DLD1 (cell line): Measurements from ENCODE around the gene SGSM1.

Experiments
- in situ Hi-C: cut with HindIII; loops from 2 replicates; pipeline ENCODE4 v1.10.0; 2017; ENCODE audit warnings: low sequenced_read_pairs

SGSM1 gene

DNA sequence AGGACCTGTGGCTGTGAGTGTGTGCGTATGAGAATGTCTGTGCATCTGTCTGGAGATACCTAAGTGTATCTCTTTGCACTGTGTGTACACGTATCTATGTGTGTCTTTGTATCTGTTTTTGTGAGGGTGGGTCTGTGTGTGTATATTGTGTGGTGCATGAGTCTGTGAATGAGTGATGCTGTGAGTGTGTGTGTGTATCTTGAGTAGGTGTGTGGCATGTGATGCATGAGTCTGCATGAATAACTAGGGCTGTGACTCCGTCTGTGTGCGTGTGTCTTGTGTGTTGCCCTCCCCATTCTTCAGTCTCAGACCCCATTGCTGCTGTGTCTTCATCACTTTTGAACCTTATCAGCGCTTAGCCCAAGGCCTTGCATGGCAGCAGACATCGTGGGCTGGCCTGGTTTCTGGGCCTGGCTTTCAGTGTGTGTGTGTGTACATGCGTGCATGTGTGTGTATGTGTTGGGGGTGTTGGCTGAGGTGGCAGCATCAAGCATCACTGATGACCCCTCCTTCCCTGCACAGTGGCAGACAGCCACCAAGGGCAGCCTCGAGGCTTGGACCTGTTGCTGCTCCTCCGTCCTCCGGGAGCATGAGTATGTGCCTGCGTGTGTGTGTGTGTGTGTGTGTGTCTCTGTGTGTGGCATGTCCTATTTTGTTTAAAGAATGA lies 1.4 kb downstream of the SGSM1 start:
- in situ Hi-C loops = no loop called here

GRCh38 chr22:24809331-24809730 lies 3.3 kb downstream of the SGSM1 start:
- in situ Hi-C loops = no loop called here

DNA sequence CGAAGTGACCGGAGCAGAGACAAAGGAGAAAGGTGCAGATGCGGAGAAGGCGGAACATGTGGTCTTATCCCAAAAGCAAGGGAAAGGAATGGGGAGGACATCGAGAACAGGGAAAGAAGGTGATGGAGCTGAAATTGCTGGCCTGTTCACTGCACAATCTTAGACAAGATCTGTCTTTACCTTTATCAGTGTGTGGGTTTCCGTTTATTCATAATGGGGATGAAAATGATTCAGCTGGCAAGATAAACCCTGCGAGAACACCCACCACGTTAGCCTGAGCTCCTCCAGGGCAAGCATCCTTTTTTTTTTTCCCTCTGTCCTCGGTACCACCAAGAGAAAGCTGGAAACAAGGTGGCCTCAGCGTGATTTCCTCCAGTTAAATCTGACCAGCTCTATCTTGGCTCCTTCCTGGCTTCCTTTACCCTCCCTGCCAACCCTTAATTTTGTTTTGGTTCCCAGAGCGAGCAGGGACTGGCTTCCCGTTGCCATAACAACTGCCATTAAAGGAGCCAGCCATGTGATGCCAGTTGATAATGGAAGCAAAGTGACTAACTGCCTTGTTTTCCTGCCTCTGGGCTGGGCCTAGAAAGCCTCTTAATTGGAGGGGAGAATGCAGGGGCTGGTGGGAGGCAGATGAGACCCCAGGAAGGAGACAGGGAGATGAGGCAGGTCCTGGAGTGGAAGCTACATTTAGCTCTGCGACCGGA lies 4.2 kb downstream of the SGSM1 start:
- in situ Hi-C loops = no loop called here

GRCh38 chr22:24812950-24813775 lies 7.2 kb downstream of the SGSM1 start:
- in situ Hi-C loops = no loop called here

GRCh38 chr22:24813861-24814770 lies 8.1 kb downstream of the SGSM1 start:
- in situ Hi-C loops = no loop called here

- in situ Hi-C loops = no loop called here
Measured at GRCh38 chr22:24816806-24817205, 10.8 kb downstream of the SGSM1 start.

DNA sequence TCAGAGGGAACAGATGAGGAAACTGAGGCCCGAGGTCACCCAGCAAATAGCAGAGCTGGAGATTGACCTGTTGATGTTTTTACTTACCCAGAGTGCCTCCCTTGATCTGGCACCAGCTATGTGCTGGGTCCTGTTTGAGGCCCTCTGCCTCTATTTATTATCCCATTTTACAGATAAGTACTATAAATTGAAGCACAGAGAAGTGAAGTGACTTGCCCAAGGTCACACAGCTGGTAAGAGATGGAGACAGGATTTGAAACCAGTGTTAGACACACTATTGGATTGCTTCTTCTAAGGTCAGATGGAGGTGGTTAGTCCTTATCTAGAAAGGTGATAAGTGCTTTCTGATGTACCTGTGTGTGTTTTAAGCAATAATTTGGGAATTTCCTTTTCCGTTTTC lies 13.5 kb downstream of the SGSM1 start:
- in situ Hi-C loops = no loop called here

GRCh38 chr22:24819911-24820461 lies 14.0 kb downstream of the SGSM1 start:
- in situ Hi-C loops = no loop called here

GRCh38 chr22:24822471-24822870 lies 16.5 kb downstream of the SGSM1 start:
- in situ Hi-C loops = no loop called here

DNA sequence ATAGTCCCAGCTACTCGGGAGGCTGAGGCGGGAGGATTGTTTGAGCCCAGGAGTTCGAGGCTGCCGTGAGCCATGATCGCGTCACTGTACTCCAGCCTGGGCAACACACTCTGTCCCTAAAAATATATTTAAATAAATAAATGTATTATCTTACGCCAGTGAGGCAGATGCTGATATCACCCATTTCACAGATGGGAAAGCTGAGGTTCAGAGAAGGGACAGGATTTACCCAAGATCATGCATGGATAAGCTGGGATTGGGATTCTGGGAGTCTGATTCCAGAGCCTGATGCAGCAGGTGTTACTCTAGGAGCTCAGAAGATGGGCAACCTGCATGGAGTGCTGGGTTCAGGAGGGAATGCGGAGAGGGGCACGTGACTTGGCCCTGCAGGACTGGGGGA lies 17.8 kb downstream of the SGSM1 start:
- in situ Hi-C loops = no loop called here

DNA sequence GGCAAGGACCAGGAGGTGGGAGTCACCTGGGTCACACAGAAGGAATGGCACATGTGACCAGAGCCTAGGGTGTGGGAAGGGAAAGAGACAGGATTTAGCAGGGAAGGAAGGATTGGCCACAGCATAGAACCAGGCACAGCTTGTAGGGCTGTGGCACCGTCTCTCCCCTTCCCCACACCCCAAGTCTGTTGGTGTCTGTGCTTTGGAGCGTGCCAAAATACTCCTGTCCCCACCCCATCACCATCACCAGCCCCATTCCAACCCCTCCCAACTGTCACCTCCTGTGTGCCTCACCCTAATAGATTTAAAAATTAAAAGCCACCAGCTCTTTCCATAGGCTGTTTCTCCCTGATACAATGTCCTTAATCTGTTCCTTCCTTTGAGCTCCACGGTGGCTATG lies 18.2 kb downstream of the SGSM1 start:
- in situ Hi-C loops = no loop called here

DNA sequence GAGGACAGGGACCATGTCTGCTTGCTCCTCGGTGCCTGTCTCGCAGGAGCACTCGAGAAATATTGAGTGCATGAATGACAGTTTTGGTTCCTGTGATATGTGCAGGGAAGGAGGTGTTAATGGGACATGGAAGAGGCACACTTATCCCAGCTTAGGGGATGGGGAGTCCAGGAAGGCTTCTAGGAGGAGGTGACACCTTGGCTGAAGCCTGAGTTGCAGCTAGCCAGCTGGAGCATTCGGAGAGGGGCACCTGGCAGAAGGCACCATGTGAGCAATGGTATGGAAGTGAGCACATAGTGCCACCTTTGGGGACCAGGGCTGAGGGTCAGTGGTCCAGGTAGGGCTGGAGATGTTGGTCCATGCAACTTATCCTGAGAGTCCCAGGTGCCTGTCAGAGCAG lies 18.9 kb downstream of the SGSM1 start:
- in situ Hi-C loops = no loop called here

- in situ Hi-C loops = no loop called here
Measured at GRCh38 chr22:24826710-24827285, 20.8 kb downstream of the SGSM1 start.

- in situ Hi-C loops = no loop called here
Measured at GRCh38 chr22:24827296-24827695, 21.3 kb downstream of the SGSM1 start.

DNA sequence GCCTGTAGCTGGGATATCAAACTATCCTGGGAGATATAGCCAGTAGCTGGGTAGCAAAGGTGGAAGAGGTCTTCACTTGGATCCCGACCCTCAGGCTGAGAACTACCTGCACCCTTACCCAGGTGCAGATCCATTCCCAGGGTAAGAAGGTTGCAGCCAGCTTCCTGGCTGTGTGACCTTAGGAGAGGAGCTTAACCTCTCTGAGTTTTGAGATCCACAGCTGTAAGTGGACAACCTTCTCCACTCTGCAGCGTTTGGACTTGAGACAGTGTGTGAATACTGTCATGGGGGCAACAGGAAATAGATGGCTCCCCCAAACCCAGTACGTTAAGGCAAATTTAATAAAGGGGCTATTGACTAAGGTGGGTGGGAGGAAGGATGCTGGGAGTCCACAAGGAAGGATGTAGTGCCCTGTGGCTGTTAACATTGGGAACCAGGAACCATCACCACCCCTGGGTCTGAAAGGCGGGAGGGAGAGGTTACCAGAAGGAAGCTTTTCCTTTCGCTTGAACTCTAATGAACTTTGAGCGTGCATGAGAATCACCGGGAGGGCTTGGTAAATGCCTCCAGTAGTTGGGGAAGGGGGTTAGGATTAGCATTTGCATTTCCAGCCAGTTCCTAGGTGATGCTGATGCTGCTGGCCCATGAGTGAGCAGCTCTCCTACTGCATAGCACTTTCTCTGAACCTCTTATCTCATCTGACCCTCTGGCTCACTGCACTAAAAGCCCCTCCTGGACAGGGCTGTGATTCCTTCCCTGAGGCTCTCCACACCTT lies 24.4 kb downstream of the SGSM1 start:
- in situ Hi-C loops = no loop called here

DNA sequence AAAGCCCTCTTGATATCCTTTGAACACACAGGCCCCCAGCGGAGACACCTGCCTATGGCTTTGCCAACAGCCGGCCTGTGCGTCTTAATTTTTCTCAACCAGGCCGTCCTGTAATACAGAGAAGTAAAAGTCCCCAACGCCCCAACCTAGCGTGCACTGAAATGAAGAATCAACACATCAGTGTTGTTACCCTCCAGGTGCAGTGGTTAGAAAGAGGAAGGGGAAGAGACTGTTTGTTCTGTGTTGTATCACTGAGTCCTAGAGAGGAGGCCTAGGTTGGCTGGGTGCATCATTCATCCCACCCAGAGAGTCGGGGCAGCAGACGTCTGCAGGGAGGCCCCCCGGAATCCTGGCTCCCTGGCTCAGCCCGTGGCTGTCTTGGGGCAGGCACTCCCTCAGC lies 25.7 kb downstream of the SGSM1 start:
- in situ Hi-C loops = no loop called here

DNA sequence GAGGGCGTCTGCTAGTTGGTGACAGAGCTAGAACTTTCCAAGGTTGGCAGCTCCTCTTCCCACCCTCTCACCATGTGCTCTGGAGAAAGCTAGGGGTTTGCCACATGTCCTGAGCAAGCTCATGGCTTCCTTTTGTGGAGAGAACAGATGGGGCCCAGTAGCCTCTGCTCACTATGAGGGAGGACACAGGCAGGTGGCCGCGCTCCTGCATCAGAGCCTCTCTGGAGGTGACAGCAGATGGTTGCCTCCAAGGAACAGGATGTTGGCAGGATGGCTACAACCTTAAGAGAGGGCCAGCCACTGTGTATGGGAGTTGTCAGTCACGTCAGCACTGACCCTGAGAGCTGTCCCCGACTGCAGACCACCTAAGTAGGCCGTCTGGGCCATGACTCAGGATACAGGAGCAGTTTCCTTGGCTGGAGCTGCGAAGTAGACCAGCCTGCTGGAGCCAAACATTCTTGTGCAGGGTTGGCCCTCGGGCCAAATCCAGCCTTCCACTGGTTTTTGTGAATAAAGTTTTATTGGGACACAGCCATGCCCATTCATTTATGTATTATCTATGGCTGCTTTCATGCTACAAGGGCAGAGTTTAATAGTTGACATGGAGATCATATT lies 28.0 kb downstream of the SGSM1 start:
- in situ Hi-C loops = no loop called here

DNA sequence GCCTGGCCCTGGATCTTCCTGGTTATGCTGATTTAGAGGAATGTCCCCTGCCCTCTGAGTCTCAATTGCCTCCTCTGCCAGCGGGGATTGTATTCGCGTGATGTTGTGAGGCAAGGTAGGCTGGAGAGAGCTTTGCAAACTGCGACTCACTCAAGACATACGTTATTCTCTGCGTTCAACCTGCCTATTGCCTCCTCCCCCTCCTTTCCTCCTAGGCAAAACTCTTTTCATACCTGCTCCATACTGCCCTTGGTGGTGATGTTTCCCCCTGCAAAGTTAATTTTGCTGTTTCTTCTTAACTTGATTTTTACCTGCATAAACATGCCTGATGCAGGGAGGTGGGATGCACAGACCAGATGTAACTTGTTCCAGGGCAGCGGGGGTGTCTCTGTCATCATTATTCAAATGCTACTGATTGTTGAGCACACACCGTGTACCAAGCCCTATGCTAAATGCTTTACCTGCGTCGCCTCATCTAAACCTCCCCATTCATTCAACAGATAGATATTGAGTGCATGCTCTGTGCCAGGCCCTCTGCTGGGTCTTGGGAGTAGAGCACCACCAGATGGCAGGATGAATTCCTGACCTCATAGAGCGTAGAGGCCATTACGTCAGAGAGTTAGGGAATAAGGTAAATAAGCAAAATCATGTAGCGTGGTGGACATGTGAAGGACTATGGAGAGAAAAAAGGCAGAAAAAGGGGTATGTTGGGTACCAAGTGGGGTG lies 29.0 kb downstream of the SGSM1 start:
- in situ Hi-C loops = no loop called here
